GM18519 (cell line): Measurements from ENCODE around the gene FAM171A2.
A peak's percentile ranks its signal among the peaks of the same experiment; 100 is the strongest.
"Not testable (repeated sequence)": the region's sequence is repeated elsewhere in the genome, so short reads cannot be mapped to it uniquely, and the experiment has no call there.

Source experiments
- ATAC-seq: cut with Tn5 transposase; IDR thresholded peaks from one replicate; pipeline ENCODE4 v1.9.1; 2021; ENCODE audit warnings: mild to moderate bottlenecking, moderate library complexity; ENCODE audit not compliant: unreplicated experiment, low FRiP score

Gene FAM171A2

GRCh38 chr17:44348234-44348987, 15.2 kb downstream of the FAM171A2 start:
- ATAC-seq, result peak; percentile 28

- ATAC-seq, result not testable (repeated sequence)
Observed at GRCh38 chr17:44347206-44348055, 16.2 kb downstream of the FAM171A2 start.

GRCh38 chr17:44346064-44346844, 17.4 kb downstream of the FAM171A2 start:
- ATAC-seq, result no peak

- no peak for ATAC-seq
Observed at GRCh38 chr17:44345454-44346026, 18.1 kb downstream of the FAM171A2 start.

GRCh38 chr17:44344939-44345453, 18.7 kb downstream of the FAM171A2 start, which contains the start of gene GRN:
Gene GRN, plus strand, starts transcription at chr17:44345302. Its CDS starts 3,863 bp downstream, at chr17:44349165.
- peak; percentile 44 for ATAC-seq

- no peak for ATAC-seq
Observed at GRCh38 chr17:44343510-44344209, 20.0 kb downstream of the FAM171A2 start.

- ATAC-seq, result not testable (repeated sequence)
Observed at GRCh38 chr17:44340553-44340952, 23.1 kb downstream of the FAM171A2 start.

GRCh38 chr17:44338702-44339101, 25.0 kb downstream of the FAM171A2 start:
- ATAC-seq, result no peak

GRCh38 chr17:44335968-44336367, 27.7 kb downstream of the FAM171A2 start:
- ATAC-seq, result no peak

GRCh38 chr17:44335564-44335963, 28.1 kb downstream of the FAM171A2 start:
- ATAC-seq, result no peak

GRCh38 chr17:44334727-44335126, 28.9 kb downstream of the FAM171A2 start:
- no peak for ATAC-seq

GRCh38 chr17:44334315-44334714, 29.3 kb downstream of the FAM171A2 start:
- ATAC-seq, result no peak

GRCh38 chr17:44333371-44333770, 30.3 kb downstream of the FAM171A2 start:
- no peak for ATAC-seq

- ATAC-seq, result no peak
Observed at GRCh38 chr17:44331249-44331760, 32.3 kb downstream of the FAM171A2 start.

GRCh38 chr17:44330263-44330662, 33.4 kb downstream of the FAM171A2 start:
- ATAC-seq, result not testable (repeated sequence)

- ATAC-seq, result not testable (repeated sequence)
Observed at GRCh38 chr17:44329516-44329915, 34.1 kb downstream of the FAM171A2 start.

GRCh38 chr17:44327715-44328449, 35.8 kb downstream of the FAM171A2 start:
- ATAC-seq, result no peak

- peak; percentile 35 for ATAC-seq
Observed at GRCh38 chr17:44326861-44327444, 36.7 kb downstream of the FAM171A2 start.
